ENCODE results near the gene USP14. TPM values are rescaled to one million over a fixed set of nuclear protein-coding genes. Genes with fewer than 3 reads are reported as not detected.

USP14 gene
- total RNA-seq, 4 donors from 2014 or later = 33.3 to 34.7 (median 34.1) TPM

GRCh38 chr18:154151-154550 is 4.2 kb upstream of the USP14 start:
- Histone ChIP-seq H3K27me3 (no peaks in the 10 kb centered on the region), H3K27ac (no peak overlapping the region), H3K4me1 (peaks cover 0 to under 1% (median 0%) of the 10 kb centered on the region in 4 donors), H3K36me3 (no peaks in the 10 kb centered on the region), H3K9me3 (no peaks in the 10 kb centered on the region), H3K4me3 (no peak overlapping the region)
- no peak for DNase-seq (ENCODE audit: low spot score in 2 of 2)
- no peak for TF ChIP-seq POLR2A (IDR thresholded peaks at IDR 0.05)
- TF ChIP-seq CTCF (IDR thresholded peaks at IDR 0.05) = no peak
- TF ChIP-seq EP300 (IDR thresholded peaks at IDR 0.05) = no peak
- WGBS, 2 donors = 47 to 60% methylated on average over 7 of the region's 7 CpGs

- no peak for TF ChIP-seq EP300 (IDR thresholded peaks at IDR 0.05)
- no peak overlapping the region for H3K27ac ChIP-seq
- H3K36me3 ChIP-seq = no peaks in the 10 kb centered on the region
- no peaks in the 10 kb centered on the region for H3K9me3 ChIP-seq
- 84 to 87% methylated on average over 6 of the region's 6 CpGs for WGBS, 2 donors
- no peak overlapping the region for H3K4me3 ChIP-seq
- H3K4me1 ChIP-seq = peaks cover 0 to 16% (median 13%) of the 10 kb centered on the region in 4 donors
- no peaks in the 10 kb centered on the region for H3K27me3 ChIP-seq
- DNase-seq (ENCODE audit: low spot score in 2 of 2) = no peak
Observed at GRCh38 chr18:155688-156087, 2.7 kb upstream of the USP14 start.

GRCh38 chr18:156514-157230 is 1.7 kb upstream of the USP14 start:
- no peak overlapping the region for H3K4me3 ChIP-seq
- H3K9me3 ChIP-seq = no peaks in the 10 kb centered on the region
- no peak overlapping the region for H3K27ac ChIP-seq
- no peaks in the 10 kb centered on the region for H3K27me3 ChIP-seq
- H3K4me1 ChIP-seq = peaks cover 0 to 23% (median 18%) of the 10 kb centered on the region in 4 donors
- 80 to 85% methylated on average over 6 of the region's 6 CpGs for WGBS, 2 donors
- DNase-seq (ENCODE audit: low spot score in 2 of 2) = no peak
- TF ChIP-seq POLR2A (IDR thresholded peaks at IDR 0.05) (no peak), EP300 (IDR thresholded peaks at IDR 0.05) (no peak)
- H3K36me3 ChIP-seq = no peaks in the 10 kb centered on the region

GRCh38 chr18:159037-159652 is 788 bp downstream of the USP14 start:
- H3K27me3 ChIP-seq = no peaks in the 10 kb centered on the region
- H3K27ac ChIP-seq = peak overlapping the region; percentile 60 to 92 (median 86)
- H3K4me3 ChIP-seq = peak overlapping the region; percentile 85 to 94 (median 88)
- no peaks in the 10 kb centered on the region for H3K9me3 ChIP-seq
- no peak for DNase-seq (ENCODE audit: low spot score in 2 of 2)
- no peak for TF ChIP-seq POLR2A (IDR thresholded peaks at IDR 0.05)
- no peak for TF ChIP-seq EP300 (IDR thresholded peaks at IDR 0.05)
- TF ChIP-seq CTCF (IDR thresholded peaks at IDR 0.05) = no peak
- H3K4me1 ChIP-seq = peaks cover 0 to 23% (median 18%) of the 10 kb centered on the region in 4 donors
- peaks cover 0 to 8% (median 0%) of the 10 kb centered on the region in 3 donors for H3K36me3 ChIP-seq
- WGBS, 2 donors = 2% methylated on average over 23 of the region's 23 CpGs

- Histone ChIP-seq H3K4me3 (peak overlapping the region in 1 of 4 donors; percentile 85), H3K27ac (no peak overlapping the region), H3K36me3 (peaks cover 0 to 16% (median 0%) of the 10 kb centered on the region in 3 donors), H3K4me1 (peaks cover 0 to 23% (median 18%) of the 10 kb centered on the region in 4 donors), H3K9me3 (no peaks in the 10 kb centered on the region), H3K27me3 (no peaks in the 10 kb centered on the region)
- WGBS, 2 donors = 95 to 96% methylated on average over 15 of the region's 15 CpGs
- TF ChIP-seq CTCF (IDR thresholded peaks at IDR 0.05) (no peak), POLR2A (IDR thresholded peaks at IDR 0.05) (no peak), EP300 (IDR thresholded peaks at IDR 0.05) (no peak)
- no peak for DNase-seq (ENCODE audit: low spot score in 2 of 2)
Observed at GRCh38 chr18:159933-160332, 1.6 kb downstream of the USP14 start.

All from tibial nerve (tissue), 4 donors.